Measurements from ENCODE around the gene CHST1. TPM values are rescaled to one million over a fixed set of nuclear protein-coding genes. Genes with fewer than 3 reads are reported as not detected.

Gene CHST1
- total and polyA plus RNA-seq, 2 experiments from 2014 or later: 0.84 to 2.7 TPM

DNA sequence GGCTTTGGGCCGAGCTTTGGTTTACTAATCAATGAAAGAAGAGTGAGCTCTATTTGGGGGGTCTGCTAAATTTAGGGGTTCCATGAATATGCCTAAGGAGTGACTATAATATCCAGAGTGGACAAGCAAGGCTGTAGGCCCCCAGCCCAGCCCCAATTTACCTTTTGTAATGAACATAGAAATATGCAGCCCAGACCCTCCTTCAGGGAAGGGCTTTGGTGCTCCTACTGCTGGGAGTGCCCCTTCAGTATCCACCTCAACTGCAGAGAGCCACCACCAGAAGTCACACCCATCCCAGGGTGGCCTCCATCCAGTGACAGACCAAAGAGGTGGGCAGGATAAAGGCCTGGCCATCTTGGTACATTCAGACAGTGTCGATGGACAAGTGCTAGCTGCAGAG is 43.1 kb downstream of the CHST1 start (continued):
- TF ChIP-seq, protein P1, sequence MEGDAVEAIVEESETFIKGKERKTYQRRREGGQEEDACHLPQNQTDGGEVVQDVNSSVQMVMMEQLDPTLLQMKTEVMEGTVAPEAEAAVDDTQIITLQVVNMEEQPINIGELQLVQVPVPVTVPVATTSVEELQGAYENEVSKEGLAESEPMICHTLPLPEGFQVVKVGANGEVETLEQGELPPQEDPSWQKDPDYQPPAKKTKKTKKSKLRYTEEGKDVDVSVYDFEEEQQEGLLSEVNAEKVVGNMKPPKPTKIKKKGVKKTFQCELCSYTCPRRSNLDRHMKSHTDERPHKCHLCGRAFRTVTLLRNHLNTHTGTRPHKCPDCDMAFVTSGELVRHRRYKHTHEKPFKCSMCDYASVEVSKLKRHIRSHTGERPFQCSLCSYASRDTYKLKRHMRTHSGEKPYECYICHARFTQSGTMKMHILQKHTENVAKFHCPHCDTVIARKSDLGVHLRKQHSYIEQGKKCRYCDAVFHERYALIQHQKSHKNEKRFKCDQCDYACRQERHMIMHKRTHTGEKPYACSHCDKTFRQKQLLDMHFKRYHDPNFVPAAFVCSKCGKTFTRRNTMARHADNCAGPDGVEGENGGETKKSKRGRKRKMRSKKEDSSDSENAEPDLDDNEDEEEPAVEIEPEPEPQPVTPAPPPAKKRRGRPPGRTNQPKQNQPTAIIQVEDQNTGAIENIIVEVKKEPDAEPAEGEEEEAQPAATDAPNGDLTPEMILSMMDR (conservative IDR thresholded peaks at IDR 0.05; ENCODE audit: low read depth in 2 of 2): no peak
- TF ChIP-seq, protein P2, sequence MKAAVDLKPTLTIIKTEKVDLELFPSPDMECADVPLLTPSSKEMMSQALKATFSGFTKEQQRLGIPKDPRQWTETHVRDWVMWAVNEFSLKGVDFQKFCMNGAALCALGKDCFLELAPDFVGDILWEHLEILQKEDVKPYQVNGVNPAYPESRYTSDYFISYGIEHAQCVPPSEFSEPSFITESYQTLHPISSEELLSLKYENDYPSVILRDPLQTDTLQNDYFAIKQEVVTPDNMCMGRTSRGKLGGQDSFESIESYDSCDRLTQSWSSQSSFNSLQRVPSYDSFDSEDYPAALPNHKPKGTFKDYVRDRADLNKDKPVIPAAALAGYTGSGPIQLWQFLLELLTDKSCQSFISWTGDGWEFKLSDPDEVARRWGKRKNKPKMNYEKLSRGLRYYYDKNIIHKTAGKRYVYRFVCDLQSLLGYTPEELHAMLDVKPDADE (IDR thresholded peaks at IDR 0.05): no peak
- TF ChIP-seq EZH2phosphoT487 (IDR thresholded peaks at IDR 0.05; ENCODE audit: unreplicated experiment): no peak
- TF ChIP-seq ZNF114 (CRISPR knock-in tag; IDR thresholded peaks at IDR 0.05): no peak
- no peak for TF ChIP-seq CREB1 (CRISPR knock-in tag; IDR thresholded peaks at IDR 0.05; ENCODE audit: low read depth)
- no peak for TF ChIP-seq NANOG (IDR thresholded peaks at IDR 0.05; ENCODE audit: borderline replicate concordance)

DNA sequence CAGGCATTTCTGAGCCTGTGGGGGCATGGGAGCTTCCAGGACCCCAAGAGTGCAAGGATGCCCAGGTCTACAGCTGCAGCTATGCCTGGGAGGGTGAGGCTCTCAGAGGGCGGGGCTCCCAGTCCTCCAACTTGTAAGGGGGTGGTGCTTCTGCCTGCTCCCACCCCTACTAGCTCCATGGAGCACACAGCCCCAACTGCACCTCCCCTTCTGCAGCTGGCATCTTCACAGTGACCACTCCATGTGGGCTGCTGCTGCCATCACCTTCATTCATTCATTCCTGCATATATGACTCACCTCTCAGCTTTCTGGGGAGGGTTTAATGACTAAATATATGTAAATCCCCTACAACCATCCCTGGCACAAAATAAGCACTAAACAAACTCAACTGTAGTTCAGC is 43.8 kb downstream of the CHST1 start:
- H3K36me3 ChIP-seq (ENCODE audit: insufficient read depth): no peaks in the 10 kb centered on the region
- H3K27ac Mint-ChIP-seq: no peak overlapping the region

DNA sequence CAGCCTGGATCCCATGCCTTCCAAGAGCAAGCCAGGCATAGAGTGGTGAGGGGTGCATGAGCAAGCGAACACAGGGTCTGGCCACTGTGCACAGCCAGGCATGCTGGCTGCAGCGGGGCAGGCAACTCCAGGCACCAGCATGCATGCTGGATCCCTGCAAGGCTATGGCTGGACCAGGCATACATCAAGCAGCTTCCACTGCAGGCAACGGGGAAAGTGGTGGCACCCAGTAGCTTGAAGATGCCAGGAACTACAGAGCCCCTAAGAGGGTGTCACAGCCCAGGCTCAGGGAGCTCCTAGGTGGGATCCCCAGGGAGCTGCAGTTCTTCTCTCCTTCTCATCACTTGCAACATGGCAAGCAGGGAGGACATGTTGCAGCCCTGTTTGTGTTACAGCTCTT is 45.2 kb downstream of the CHST1 start:
- Mint-ChIP-seq H3K9me3 (peaks cover 31% of the 10 kb centered on the region), H3K4me3 (no peak overlapping the region), H3K27me3 (ENCODE audit: insufficient read depth, low read depth, poor library complexity) (peaks cover 3% of the 10 kb centered on the region), H3K36me3 (ENCODE audit: low read depth) (peaks cover 9% of the 10 kb centered on the region), H3K4me1 (peaks cover 9% of the 10 kb centered on the region; the same call in 2 of the 3 replicates), H3K27ac (no peak overlapping the region)
- DNase-seq (ENCODE audit: low spot score) (no peak), ATAC-seq (no peak)
- Histone ChIP-seq H3K27me3 (ENCODE audit: insufficient read depth) (no peaks in the 10 kb centered on the region), H3K27ac (ENCODE audit: low read depth) (no peak overlapping the region), H3K9me2 (ENCODE audit: insufficient read depth) (0 out of 2 replicates have a peak, but pooled peaks cover 5% of the 10 kb centered on the region), H3K79me2 (replicated peaks; ENCODE audit: insufficient read depth) (no peaks in the 10 kb centered on the region), H4K20me1 (replicated peaks; ENCODE audit: insufficient read depth) (no peaks in the 10 kb centered on the region), H3K4me2 (no peak overlapping the region), H2AFZ (no peak overlapping the region), H3K4me3 (no peak overlapping the region), H3K36me3 (ENCODE audit: insufficient read depth) (no peaks in the 10 kb centered on the region), H3F3A (replicated peaks; ENCODE audit: low read depth) (no peaks in the 10 kb centered on the region), H3K4me1 (ENCODE audit: insufficient read depth) (no peaks in the 10 kb centered on the region)
- TF ChIP-seq POLR2AphosphoS5 (IDR thresholded peaks at IDR 0.05; ENCODE audit: low read depth): no peak
- TF ChIP-seq ZNF114 (CRISPR knock-in tag; IDR thresholded peaks at IDR 0.05): no peak
- TF ChIP-seq CREB1 (CRISPR knock-in tag; IDR thresholded peaks at IDR 0.05; ENCODE audit: low read depth): no peak
- no peak for TF ChIP-seq STAT1 (IDR thresholded peaks at IDR 0.05; ENCODE audit: unreplicated experiment)
- no peak for TF ChIP-seq EZH2phosphoT487 (IDR thresholded peaks at IDR 0.05; ENCODE audit: unreplicated experiment)
- TF ChIP-seq, protein P1 (conservative IDR thresholded peaks at IDR 0.05; ENCODE audit: low read depth in 2 of 2): no peak

More for the DNA sequence above, 43.8 kb downstream of the CHST1 start:
- no peak for DNase-seq (ENCODE audit: low spot score)
- Histone ChIP-seq H3K27ac (ENCODE audit: low read depth) (no peak overlapping the region), H4K20me1 (replicated peaks; ENCODE audit: insufficient read depth) (no peaks in the 10 kb centered on the region), H3K4me3 (no peak overlapping the region), H3K4me1 (ENCODE audit: insufficient read depth) (no peaks in the 10 kb centered on the region), H3F3A (replicated peaks; ENCODE audit: low read depth) (no peaks in the 10 kb centered on the region), H2AFZ (no peak overlapping the region), H3K9me2 (ENCODE audit: insufficient read depth) (0 out of 2 replicates have a peak, but pooled peaks cover 5% of the 10 kb centered on the region), H3K4me2 (no peak overlapping the region), H3K27me3 (ENCODE audit: insufficient read depth) (no peaks in the 10 kb centered on the region), H3K79me2 (replicated peaks; ENCODE audit: insufficient read depth) (no peaks in the 10 kb centered on the region)
- Mint-ChIP-seq H3K27me3 (ENCODE audit: insufficient read depth, low read depth, poor library complexity) (peaks cover 3% of the 10 kb centered on the region), H3K4me1 (peaks cover 9% of the 10 kb centered on the region; the same call in 2 of the 3 replicates), H3K9me3 (peaks cover 37% of the 10 kb centered on the region), H3K36me3 (ENCODE audit: low read depth) (peaks cover 12% of the 10 kb centered on the region), H3K4me3 (no peak overlapping the region)
- TF ChIP-seq ZNF114 (CRISPR knock-in tag; IDR thresholded peaks at IDR 0.05) (no peak), JUNB (IDR thresholded peaks at IDR 0.05; ENCODE audit: unreplicated experiment) (no peak)
- ATAC-seq: no peak

All from GM23338 (cell line).